ENCODE data around the gene DLGAP5. TPM values are rescaled to one million over a fixed set of nuclear protein-coding genes. Genes with fewer than 3 reads are reported as not detected.
A peak's percentile ranks its signal among the peaks of the same experiment; 100 is the strongest.

Gene DLGAP5
- total RNA-seq, 1 experiment from 2014 or later: 74.7 TPM

DNA sequence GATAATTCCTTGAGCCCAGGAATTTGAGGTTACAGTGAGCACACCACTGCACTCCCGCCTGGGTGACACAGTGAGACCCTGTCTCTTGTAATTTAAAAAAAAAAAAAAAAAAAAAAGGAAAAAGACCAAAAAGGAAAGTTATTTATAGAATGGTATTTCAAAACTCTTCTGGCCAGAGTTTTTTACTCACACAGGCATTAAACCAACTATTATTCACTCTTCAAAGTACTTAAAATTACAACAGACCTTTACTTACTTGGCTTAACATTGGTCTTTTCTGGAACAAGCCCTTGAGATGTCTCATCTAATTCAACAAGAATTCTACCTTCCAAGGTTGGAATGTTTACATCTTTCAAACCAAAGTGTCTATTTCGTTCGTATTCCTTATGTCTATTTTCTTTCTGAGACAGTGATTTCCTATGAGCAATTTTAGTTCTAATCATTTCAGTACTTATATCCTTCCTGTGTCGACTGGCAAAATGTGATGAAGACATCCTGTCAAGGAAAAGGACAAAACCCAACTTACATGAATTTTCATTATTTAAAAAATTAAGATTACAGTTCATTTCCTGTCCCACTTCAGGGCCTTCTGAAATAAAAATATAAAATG lies 2.6 kb downstream of the DLGAP5 start:
- no peak for DNase-seq (ENCODE audit: low spot score)

DNA sequence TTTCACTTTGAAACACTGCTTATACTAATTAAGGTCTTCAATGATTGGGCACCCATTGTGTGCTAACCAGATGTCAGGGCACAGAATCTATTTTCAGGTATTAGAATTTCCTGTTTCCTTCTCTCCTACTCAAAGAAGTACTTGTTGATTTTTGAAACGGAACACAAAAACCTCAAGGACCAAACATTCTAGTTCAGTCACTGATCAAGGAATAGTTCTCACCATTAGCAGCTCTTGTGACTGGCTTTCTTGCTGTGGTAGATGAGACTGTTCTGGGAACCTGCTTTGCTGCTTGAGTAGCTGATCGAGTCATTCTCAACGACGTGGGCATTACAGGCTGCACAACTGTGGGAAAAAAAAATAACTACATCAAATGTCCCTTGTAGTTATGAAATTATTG lies 11.0 kb downstream of the DLGAP5 start:
- no peak for DNase-seq (ENCODE audit: low spot score)

DNA sequence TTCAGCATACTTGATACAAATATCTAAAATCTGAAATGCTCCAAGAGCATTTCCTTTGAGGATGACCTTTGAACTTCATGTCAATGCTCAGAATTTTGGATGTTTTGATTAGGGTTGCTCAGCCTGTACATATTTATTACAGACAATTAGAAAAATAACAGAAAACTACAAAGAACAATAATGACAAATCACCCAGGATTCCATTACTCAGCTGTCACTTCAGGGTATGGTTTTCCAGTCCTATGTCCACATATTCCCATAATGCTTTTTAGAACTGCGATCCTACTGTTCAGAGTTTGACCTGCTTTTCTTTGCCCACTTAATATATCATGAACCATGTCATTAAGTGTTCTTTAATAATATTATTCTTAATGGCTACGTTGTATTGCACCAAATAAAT lies 11.4 kb downstream of the DLGAP5 start:
- no peak for DNase-seq (ENCODE audit: low spot score)

DNA sequence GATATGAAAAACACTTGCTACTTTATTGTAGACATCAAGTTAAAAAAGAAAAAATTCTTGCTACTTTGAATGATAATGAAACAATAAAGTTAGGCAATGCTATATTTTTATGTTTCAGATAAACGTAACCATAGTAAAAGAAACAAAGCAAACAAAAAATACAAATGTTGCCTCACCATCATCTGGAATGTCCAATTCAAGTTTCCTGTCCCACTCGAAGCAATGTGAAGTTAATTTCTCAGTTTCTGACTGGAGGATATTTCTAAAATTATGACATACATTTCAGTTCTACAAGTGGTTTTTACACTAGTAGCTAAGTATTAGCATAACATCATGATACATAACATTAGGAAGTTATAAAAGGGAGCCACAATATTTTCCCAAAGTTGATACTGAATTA lies 20.9 kb downstream of the DLGAP5 start:
- no peak for DNase-seq (ENCODE audit: low spot score)

DNA sequence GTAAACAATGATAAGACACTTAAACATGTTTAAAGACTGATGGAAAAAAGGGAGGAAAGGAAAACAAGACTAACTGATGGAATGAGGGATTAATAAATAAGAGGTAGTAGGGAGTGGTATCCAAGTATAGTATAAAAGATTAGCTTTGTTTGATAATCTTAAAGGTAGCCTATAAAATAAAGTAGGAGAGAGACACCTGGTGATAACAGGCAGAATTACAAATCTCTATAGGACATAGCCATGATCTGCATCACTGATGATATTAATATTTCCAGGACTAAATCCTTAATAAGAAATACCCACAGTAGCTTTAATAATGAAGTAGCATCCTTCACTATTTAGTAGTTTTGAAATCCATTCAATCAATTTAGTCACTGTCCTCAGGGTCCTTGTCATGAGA lies 30.4 kb downstream of the DLGAP5 start:
- peak; percentile 10 for DNase-seq (ENCODE audit: low spot score)

DNA sequence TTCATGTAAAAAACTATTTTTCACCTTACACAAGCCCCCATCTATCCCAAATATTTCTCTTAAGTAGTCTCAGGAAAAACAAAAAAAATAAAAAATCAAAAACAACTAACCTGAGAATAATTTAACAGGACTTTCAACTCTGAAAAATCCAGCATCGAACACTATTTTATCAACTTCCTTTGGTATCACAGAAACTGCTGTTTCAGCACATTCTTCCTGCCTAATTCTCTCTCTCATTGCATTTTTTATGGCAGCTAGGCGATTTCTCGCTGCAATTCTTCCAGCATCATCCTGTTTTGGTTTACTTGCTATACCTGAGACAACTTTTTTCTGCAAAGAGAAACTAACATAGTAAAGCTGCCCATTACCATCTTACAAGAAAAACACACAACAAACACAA lies 33.0 kb downstream of the DLGAP5 start:
- no peak for DNase-seq (ENCODE audit: low spot score)

DNA sequence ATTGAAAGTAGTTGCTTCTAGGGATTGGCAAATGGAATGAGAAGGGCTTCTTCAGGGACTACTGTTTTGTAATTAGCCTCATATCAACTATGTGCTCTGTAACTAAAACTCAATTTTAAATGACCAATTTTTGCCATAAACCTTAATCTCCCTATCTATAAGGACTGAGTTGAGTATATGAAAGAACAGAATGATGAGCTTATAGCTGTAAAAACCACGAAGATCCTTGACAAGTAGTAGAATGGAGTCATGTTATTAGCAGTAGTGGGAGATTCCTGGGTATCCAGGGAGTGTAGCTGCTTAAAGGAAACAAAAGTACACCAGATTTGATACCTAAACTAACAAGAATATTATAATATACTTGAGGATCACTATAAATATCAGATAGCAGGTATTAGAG lies 34.3 kb downstream of the DLGAP5 start:
- DNase-seq (ENCODE audit: low spot score): no peak

DNA sequence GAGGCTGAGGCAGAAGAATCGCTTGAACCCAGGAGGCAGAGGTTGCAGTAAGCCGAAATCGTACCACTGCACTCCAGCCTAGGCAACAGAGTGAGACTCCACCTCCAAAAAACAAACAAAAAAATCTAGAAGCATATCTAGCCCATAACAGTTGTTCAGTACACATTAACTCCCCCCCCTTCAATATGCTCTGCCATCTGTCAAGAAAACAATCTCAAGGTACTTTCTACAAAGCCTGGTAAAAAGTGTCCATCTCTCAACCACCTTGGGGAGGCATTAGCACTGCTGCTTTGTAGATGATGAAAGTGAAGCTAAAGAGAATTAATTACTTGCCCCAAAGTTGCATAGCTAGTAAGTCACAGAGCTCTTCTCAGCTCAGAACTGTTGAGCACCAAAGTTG lies 37.4 kb downstream of the DLGAP5 start:
- DNase-seq (ENCODE audit: low spot score): no peak

DNA sequence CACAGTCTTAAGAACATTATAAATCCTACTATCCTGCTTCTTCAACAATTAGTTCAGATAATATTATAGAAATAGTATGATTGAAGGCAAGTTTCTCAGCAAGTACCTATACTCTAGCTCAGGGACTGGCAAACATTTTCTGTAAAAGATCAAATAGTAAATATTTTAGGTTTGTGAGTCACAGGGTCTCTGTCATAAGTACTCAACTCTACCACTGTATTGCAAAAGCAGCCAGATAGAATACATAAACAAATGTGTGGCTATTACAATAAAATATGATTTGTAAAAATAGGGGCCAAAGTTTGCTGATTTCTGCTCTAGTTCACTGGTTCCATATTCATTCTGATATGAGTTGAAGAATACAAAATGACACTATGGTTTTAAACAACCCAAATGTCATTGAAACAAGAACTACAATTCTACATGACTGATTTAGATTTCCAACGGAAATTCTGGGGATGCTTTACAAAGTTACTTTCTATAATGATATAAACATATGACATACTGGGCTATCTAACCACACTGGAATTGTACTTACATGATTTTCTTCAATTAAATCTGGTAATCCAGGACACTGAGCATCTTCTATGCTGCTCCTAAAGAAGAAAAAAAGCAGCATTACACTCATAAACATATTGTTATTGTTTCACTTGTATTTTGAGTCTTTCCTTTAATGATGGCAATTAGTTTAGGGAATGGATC lies 39.2 kb downstream of the DLGAP5 start:
- no peak for DNase-seq (ENCODE audit: low spot score)

DNA sequence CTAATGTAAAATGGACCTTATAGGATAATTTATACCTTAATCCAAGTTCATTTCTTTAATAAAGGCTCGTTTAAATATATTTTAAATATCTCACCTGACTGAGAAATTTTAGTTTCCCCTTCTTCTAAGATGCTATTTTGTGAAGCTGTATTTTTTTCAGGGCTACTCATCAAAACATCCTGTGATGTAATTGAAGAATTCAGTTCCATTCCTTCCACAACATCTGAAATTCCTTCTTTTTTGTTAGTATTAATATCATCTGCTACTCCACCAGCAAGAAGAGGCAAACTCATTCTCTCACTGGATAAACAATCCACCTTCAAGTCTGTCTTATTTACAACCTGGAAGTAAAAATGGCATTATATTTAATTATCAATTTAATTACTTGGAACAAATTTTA lies 39.8 kb downstream of the DLGAP5 start:
- no peak for DNase-seq (ENCODE audit: low spot score)

DNA sequence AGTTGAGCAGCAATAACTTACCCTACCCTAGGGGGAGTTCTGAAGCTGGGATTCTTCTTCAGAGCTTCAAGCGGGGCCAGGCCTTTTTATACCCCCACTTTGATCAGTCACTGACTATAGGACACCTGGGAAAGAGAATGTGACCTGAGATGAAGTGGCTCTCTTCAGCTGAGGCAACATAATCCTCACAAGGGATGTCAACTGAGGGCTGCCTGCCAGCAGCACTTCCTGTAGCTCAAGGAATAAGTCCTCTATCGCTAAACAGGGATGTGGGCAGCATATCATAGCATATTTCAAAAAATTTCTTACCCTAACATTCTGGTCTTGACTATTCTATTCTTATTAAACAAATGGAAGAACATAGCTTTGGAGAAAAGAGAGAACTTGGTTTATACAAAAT lies 45.0 kb downstream of the DLGAP5 start:
- no peak for DNase-seq (ENCODE audit: low spot score)

DNA sequence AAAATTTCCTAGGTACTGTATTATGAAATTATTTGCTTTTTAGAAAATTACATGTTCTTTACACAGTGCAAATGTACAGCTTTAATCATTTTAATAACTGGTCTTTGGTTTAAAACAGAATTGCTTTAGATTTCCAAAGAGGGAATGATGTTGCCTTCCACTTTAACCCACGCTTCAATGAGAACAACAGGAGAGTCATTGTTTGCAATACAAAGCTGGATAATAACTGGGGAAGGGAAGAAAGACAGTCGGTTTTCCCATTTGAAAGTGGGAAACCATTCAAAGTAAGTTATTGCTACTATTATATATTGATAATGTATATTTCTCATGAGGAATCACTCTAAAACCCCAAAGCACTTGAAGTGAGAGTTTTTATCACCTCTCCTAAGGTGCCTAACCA lies 48.9 kb downstream of the DLGAP5 start:
- no peak for DNase-seq (ENCODE audit: low spot score)

DNA sequence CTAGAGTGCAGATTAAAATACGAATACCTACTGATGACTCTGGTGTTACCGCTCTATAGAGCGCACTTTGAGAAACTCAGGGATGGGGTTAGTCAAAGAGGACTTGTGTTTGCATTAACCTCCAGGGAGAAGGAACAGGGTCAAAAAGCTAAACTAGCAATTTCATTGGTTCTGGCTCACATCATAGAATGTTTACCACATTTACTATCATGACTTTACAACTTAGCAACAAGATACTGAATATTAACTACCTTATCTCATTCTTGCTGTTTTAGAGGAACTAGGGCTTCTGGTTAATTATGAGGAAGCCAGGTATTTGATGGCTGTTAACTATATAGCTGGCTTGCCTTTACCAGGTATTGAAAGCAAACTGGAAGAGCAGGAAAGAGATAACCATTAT lies 49.6 kb downstream of the DLGAP5 start:
- DNase-seq (ENCODE audit: low spot score): no peak

DNA sequence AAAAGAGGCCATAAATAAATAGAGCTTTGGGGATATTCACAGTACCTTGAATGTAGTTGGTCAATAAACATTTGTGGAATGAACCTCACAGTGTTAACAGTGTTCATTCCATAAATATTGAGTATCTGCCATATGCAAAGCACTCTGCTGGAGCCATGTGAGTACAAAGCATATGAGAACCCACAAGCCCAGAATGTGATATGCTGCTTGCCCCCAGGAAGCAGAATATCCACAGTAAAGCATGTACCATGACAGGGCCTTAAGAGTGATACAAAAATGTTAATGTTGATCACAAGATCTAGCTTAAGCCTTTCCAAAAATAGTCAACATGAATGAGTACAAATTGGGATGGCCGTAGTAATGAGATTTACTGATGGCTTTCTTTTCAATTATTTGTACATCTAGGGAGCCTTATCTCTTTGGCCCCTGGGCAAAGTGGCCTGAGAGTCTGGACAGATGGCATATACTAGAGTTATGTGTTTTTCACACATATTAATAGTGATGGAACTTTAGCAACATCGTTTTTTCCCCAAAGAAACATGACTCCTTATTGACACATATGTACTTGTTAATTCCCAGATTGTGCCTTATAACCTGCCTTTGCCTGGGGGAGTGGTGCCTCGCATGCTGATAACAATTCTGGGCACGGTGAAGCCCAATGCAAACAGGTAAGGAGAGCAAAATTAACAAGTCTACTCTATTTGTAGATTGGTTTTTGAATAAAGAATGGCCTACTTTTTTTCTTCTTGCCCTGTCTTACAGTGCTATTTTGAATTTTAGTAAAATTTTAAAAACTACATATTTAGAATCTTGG lies 51.5 kb downstream of the DLGAP5 start:
- no peak for DNase-seq (ENCODE audit: low spot score)

DNA sequence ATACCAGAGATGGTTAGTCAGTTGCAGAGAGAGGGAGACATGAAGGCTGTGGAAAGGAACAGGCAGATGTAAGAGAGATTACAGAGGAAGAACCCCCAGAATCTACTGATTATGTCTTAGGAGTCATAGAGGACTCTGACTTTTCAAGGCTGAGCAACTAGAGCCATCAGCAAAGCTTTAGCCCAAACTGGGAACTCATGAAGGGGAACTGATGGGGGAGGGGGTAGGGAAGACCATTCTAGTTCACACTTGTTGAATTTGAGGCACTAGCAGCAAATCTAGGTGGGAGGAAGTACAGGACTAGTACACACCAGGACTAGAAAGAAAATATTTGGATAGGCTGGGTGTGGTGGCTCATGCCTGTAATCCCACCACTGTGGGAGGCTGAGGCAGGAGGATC lies 52.2 kb downstream of the DLGAP5 start:
- DNase-seq (ENCODE audit: low spot score): no peak

DNA sequence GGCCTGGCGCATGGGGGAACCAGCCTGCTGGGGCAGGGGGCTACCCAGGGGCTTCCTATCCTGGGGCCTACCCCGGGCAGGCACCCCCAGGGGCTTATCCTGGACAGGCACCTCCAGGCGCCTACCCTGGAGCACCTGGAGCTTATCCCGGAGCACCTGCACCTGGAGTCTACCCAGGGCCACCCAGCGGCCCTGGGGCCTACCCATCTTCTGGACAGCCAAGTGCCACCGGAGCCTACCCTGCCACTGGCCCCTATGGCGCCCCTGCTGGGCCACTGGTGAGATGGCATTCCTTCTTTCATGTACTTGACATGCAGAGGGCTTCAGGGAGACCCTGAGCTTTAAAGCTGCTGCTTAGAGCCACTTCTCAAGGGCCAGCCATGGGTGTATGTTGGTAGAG lies 53.3 kb downstream of the DLGAP5 start:
- no peak for DNase-seq (ENCODE audit: low spot score)

DNA sequence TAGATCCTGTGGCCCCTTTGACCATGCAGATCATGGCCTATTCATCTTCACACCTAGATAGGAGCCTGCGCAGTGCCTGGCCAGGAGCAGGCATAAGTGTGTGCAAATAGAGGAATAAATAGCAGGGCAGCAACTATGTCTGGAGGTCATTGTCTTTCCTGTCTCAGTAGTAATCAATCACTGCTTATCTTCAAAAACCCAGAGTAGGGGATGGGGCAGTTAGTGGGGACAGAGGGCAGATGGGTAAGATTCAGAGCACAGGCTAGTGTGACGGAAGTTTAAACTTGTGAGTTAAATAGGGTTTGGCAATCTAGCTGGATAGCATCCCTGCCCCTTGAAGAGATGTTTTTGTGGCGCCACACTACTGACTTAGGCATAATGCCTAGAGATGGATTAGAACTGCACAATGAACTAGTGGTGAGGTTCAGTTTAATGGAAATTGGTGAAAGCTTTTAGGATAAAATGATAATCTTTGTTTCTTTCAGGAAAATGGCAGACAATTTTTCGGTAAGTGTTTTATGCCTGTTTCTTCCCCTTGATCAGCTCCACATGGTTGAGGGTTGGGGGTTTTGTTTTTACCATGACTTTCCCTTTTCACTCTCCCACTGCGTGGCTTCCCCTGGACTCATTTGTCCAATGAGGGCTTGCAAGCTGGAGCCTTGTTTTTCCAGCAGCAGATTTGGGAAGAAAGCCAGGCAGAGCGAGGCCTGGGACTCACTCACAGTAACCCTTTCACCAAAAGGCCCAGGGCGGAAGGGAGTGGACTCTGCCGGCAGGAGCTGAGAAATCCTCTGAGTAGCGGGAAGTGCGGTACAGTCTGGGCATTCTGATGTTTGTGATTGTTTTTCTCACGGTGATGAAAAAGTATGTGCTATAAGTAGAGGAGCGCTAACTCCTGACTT lies 54.2 kb downstream of the DLGAP5 start:
- no peak for DNase-seq (ENCODE audit: low spot score)

DNA sequence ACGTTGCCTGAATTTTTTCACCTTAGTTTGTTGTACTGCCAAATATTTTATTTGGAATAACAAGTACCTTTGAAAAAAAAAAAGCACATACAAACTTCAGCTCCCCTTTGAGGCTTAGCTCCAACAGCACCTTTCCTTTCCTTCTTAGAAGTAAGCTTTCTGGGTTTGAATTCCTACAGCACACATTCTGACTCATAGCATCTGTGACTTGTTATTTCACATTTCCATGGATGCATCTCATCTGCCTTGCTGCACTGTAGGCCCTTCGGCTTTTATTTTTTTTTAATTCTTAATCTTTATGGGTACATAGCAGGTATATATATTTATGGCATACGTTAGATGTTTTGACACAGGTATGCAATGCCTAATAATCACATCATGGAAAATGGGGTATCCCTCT lies 55.1 kb downstream of the DLGAP5 start:
- DNase-seq (ENCODE audit: low spot score): no peak

DNA sequence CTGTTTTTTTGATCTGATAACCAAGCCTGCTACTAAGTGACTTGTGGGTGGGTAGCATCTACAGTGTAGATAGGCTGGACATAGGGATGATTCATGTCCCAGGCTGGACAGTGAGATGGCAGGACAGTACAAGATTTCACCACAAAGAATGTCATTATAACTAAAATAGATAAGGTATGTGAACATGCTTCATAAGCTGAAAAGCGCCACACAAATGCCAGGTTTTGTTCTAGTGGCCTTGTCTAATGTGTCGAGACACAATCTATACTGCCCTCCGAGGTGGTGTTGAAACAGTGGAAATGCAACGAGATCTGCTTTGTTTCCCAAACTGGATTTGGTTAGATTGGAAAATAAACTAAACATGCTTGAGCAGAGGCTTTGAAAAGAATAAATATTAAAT lies 58.0 kb downstream of the DLGAP5 start:
- peak; percentile 60 for DNase-seq (ENCODE audit: low spot score)

DNA sequence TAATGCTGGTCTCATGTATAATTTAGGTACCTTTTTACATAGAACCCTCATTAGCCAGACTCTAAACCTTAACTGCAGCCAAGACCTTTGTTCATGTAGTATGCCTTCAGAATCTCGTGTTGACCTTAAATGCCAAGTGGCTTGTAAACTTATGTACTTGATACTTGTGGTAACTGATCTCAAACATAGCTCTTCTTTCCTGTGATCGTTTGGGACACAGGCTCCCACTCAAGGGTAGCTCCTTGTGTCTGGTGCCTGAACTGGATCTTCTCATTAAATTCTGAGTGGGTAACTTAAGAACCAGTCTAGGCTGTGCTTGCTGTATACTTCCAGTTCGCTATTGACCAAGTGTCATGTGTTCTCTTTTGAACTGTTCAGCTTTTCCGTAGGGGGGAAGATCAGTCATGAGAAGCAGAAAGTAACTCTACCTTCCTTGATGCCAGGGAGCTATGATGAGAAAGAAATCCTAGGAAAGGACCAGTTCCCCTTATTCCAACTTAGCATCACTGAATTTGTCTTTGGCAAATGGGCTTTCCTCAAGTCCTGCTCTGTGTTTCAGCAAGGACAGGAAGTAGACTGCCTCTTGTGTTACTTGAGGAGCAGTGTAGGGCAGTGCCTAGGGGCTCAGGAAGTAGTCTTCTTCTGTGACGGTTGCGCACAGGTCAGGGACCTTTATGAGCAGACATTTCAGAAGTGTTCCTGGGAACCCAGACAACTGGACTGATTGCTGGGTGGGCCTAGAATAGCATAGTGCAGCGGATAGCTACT lies 59.8 kb downstream of the DLGAP5 start:
- DNase-seq (ENCODE audit: low spot score): no peak

DNA sequence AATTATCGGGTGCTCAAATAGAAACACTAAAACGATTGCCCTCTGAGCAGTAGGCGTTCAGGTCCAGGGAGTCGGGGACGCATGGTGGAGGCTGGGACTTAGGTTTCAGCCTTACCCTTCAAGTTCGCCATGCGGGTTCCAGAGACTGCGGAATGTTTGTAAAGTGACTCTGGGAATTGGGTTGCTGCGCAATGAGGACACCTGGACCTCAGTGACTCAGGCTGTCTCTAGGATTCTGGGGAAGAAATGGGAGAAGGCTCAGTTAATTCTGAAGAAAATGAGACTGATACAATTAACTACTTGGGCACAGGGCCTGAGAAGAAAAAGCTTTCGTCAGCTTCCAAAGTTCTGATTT lies 61.2 kb downstream of the DLGAP5 start:
- no peak for DNase-seq (ENCODE audit: low spot score)

All from H4 (cell line).